HEK293T (cell line): ENCODE data around the gene PRKG1.

Source experiments
- ARNT ChIP-seq: fragments of 450-650 bp; IDR thresholded peaks from 2 replicates; pipeline ENCODE4 v1.6.1; 2017; ENCODE audit warnings: mild to moderate bottlenecking
- BHLHE40 ChIP-seq: fragments of 450-650 bp; IDR thresholded peaks from 2 replicates; pipeline ENCODE4 v1.6.1; 2016; ENCODE audit warnings: mild to moderate bottlenecking, moderate library complexity, borderline replicate concordance
- ELF4 ChIP-seq: fragments of 450-650 bp; IDR thresholded peaks from 2 replicates; pipeline ENCODE4 v1.6.1; 2017; ENCODE audit warnings: antibody characterized with exemption
- FOXA1 ChIP-seq: fragments of 450-650 bp; IDR thresholded peaks from 2 replicates; pipeline ENCODE4 v1.6.1; 2016; ENCODE audit warnings: mild to moderate bottlenecking
- FOXK2 ChIP-seq: fragments of 450-650 bp; IDR thresholded peaks from 2 replicates; pipeline ENCODE4 v1.6.1; 2016; ENCODE audit warnings: mild to moderate bottlenecking
- FOXM1 ChIP-seq: fragments of 450-650 bp; IDR thresholded peaks from 2 replicates; pipeline ENCODE4 v1.6.1; 2017; ENCODE audit warnings: mild to moderate bottlenecking, borderline replicate concordance
- HDGF ChIP-seq: fragments of 450-650 bp; IDR thresholded peaks from 2 replicates; pipeline ENCODE4 v1.6.1; 2017; ENCODE audit warnings: antibody characterized with exemption, borderline replicate concordance
- LEF1 ChIP-seq: fragments of 450-650 bp; IDR thresholded peaks from 2 replicates; pipeline ENCODE4 v1.6.1; 2017; ENCODE audit warnings: mild to moderate bottlenecking, borderline replicate concordance
- SP1 ChIP-seq: fragments of 450-650 bp; IDR thresholded peaks from 2 replicates; pipeline ENCODE4 v1.6.1; 2017
- SUZ12 ChIP-seq: fragments of 450-650 bp; IDR thresholded peaks from 2 replicates; pipeline ENCODE4 v1.6.1; 2016; ENCODE audit warnings: mild to moderate bottlenecking
- TF ChIP-seq, protein P1 (sequence below): fragments of 450-650 bp; IDR thresholded peaks from 2 replicates; pipeline ENCODE4 v1.6.1; 2016

- TF ChIP-seq ELF4: no peak
- no peak for TF ChIP-seq BHLHE40
- no peak for TF ChIP-seq FOXK2
- TF ChIP-seq LEF1: no peak
- no peak for TF ChIP-seq SP1
- TF ChIP-seq HDGF: no peak
- TF ChIP-seq FOXA1: no peak
- no peak for TF ChIP-seq FOXM1
- TF ChIP-seq, protein P1, sequence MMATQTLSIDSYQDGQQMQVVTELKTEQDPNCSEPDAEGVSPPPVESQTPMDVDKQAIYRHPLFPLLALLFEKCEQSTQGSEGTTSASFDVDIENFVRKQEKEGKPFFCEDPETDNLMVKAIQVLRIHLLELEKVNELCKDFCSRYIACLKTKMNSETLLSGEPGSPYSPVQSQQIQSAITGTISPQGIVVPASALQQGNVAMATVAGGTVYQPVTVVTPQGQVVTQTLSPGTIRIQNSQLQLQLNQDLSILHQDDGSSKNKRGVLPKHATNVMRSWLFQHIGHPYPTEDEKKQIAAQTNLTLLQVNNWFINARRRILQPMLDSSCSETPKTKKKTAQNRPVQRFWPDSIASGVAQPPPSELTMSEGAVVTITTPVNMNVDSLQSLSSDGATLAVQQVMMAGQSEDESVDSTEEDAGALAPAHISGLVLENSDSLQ: no peak
- TF ChIP-seq SUZ12: no peak
- no peak for TF ChIP-seq ARNT
Observed at GRCh38 chr10:51030480-51030879, 43.8 kb upstream of the PRKG1 start.
